ENCODE data around the gene AEN.

AEN gene

DNA sequence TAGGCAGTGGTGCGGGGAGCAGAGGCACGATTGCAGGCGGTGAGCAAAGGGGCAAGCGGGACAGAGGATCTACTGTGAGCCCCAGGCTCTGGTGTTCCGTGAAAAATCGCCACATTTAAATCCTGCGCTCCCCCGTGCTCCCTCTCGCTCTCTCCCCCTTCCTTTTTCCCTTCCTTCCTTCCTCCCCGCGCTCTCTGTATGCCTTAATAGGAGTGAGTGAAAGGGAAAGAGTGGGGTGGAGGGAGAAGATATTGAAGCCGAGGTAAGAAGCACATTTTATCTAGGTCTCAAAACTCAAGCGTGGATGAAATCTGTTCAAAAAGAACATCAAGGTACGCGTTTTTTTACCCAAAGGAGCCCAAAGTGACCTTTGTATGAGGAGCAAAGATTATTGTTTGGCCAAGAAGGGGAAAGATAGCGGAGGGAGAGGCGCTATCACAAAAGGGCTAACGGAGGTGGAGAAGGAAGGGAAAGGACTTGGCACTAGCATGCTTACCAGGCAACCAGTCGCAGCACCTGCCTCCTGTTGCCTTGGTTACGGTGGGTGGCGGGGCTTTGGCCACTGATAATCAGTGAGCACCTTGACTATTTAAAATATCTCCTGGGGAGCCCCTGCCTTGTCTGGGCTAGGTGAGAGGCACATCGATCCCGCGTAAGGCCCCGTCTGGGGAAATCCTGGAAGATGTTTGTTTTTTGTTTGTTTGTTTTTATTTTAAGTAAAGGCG lies 14.9 kb upstream of the AEN start:
- no peak overlapping the region for H3K27ac ChIP-seq
- no peak for TF ChIP-seq ZFX (IDR thresholded peaks at IDR 0.05)
- TF ChIP-seq, protein P1, sequence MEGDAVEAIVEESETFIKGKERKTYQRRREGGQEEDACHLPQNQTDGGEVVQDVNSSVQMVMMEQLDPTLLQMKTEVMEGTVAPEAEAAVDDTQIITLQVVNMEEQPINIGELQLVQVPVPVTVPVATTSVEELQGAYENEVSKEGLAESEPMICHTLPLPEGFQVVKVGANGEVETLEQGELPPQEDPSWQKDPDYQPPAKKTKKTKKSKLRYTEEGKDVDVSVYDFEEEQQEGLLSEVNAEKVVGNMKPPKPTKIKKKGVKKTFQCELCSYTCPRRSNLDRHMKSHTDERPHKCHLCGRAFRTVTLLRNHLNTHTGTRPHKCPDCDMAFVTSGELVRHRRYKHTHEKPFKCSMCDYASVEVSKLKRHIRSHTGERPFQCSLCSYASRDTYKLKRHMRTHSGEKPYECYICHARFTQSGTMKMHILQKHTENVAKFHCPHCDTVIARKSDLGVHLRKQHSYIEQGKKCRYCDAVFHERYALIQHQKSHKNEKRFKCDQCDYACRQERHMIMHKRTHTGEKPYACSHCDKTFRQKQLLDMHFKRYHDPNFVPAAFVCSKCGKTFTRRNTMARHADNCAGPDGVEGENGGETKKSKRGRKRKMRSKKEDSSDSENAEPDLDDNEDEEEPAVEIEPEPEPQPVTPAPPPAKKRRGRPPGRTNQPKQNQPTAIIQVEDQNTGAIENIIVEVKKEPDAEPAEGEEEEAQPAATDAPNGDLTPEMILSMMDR (conservative IDR thresholded peaks at IDR 0.05): no peak

DNA sequence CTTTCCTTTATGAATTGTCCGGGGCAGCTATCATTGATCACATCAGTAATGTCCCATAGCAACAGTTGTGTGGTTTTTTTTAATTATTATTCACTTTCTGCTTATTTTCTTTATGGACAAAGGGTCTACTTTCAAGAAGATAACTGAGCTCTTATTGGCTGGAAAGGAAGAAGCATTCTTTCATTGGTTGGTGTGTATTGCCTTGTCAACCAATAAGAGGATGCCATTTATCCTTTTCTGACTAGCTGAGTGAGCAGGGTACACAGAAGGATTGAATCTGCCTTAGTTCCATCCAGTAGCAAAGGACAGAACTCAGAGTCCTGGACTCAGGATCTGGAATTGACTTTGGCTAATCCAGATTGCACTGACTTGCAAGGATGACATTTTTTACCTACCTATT lies 13.2 kb upstream of the AEN start:
- H3K27ac ChIP-seq: no peak overlapping the region
- no peak for TF ChIP-seq ZFX (IDR thresholded peaks at IDR 0.05)
- TF ChIP-seq, protein P1 (conservative IDR thresholded peaks at IDR 0.05): no peak

DNA sequence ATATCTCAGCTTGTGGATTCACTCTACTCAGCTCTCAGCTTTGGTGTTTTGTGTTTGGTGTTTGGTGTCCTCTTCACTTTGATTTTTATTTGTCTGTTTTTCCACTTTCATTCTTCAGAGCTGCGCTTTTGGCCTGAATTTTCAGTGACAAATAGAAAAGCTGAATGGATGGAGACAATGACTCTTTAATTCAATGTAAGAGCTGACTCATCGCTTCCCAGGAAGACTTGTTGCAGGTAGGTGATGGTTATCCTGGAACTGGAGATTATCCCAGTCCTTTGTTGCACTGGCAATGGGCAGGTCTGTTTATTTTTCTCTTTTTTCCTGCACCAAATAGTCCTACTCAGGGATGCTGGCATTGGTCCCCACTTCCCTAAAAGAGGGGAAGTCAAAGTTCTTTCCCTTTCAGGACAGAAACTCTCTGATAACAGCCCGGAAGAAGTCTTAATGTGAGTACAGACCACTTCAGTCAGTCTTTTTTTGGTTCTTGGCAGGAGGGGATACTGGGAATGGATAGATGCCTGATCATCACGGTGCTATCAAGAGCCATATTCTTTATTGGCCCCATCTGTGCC lies 12.4 kb upstream of the AEN start:
- H3K27ac ChIP-seq: no peak overlapping the region
- TF ChIP-seq, protein P1 (conservative IDR thresholded peaks at IDR 0.05): no peak
- TF ChIP-seq ZFX (IDR thresholded peaks at IDR 0.05): no peak

DNA sequence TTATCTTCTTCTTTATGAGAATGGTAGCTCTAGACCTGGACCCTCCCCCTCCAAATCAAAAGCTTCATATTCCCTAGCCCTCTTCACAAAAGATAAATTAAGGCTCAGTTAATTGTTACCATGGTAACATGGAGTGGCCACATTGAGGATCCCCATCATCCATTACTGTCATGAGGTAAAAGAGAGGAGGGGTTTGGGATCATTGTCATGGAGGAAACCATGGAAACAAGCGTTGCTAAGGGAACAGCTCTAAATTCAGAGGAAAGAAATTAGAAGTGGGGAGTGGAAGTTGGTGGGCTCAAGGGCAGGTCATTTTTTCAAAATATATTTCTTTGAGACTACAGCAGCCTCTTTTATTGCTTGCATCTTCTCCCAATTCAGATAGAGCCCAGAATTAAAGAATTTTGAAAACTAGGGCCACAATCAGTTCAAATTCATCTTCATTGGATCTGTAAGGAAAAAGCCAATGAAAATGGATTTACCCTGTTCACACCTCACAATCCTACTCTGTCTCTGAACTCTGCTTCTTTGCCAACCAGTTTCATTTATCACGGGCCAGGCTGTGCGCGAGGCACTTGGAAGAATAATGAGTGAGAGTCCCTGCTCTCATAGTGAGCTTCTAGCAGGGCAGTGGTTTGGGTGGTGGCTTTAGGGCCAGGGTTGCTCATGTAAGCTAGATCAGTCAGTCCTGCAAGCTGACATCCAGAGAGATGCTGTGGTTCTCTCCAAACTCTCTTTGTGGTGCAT lies 11.6 kb upstream of the AEN start:
- TF ChIP-seq, protein P1 (conservative IDR thresholded peaks at IDR 0.05): no peak
- TF ChIP-seq ZFX (IDR thresholded peaks at IDR 0.05): no peak
- no peak overlapping the region for H3K27ac ChIP-seq

DNA sequence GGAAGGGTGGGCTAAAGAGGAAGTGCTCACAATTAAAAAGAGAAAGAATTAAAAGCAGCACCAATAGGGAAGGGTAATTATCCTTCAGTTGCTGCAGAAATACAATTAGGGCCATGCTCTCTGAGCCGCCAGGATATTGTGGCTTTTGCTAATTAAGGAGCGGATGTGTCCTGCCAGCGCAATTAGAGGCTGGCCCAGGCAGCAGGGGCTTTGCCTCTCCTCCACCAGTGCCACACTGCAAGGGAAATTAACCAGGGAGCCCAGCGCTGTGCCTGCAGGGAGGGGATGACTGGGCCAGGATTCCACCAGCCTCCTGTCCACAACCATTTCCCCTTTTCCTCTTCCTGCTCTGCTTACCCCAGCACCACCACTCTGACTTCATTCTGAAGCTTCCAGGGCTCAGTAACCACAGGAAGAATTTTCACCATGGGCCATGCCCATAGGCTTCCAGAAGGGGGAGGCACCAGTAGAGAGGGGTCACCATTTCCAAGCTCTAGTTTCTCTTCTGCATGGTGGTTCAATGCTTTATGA lies 10.4 kb upstream of the AEN start:
- no peak overlapping the region for H3K27ac ChIP-seq
- TF ChIP-seq, protein P1 (conservative IDR thresholded peaks at IDR 0.05): no peak
- TF ChIP-seq ZFX (IDR thresholded peaks at IDR 0.05): no peak

DNA sequence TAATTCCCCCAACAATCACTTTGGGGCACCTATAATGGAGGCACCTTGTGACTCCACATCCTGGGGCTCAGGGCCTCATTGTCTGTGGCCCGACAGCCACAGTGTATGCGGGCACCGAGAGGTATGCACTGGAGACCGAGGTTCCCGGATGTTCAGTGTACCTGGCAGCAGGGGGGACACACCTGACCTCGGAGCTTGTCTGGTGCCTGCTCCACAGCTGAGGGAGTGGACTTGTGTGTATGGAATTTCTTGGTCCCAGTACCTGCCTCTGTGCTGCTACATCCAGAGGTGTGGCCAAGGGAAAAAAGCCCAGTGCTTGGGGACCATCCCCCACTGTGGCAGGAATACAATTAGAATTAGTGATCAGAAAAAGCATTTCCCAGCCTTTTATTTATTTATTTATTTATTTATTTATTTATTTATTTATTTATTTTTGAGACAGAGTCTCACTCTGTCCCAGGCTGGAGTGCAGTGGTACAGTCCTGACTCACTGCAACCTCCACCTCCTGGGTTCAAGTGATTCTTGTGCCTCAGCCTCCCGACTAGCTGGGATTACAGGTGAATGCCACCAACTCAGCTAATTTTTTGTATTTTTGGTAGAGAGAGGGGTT lies 8.8 kb upstream of the AEN start:
- TF ChIP-seq, protein P1 (conservative IDR thresholded peaks at IDR 0.05): no peak
- TF ChIP-seq ZFX (IDR thresholded peaks at IDR 0.05): no peak
- H3K27ac ChIP-seq: no peak overlapping the region

All from C4-2B (cell line).